ENCODE measurements around the gene CAPNS2.
"Not testable (repeated sequence)": the region's sequence is repeated elsewhere in the genome, so short reads cannot be mapped to it uniquely, and the experiment has no call there.

CAPNS2 gene

GRCh38 chr16:55569025-55569424 lies 2.5 kb downstream of the CAPNS2 start:
- DNase-seq, result no peak

- no peak for DNase-seq
Observed at GRCh38 chr16:55570159-55570558, 3.7 kb downstream of the CAPNS2 start.

GRCh38 chr16:55571191-55571897 lies 4.9 kb downstream of the CAPNS2 start:
- DNase-seq, result no peak

GRCh38 chr16:55572439-55572838 lies 6.0 kb downstream of the CAPNS2 start:
- no peak for DNase-seq

GRCh38 chr16:55574811-55575210 lies 8.3 kb downstream of the CAPNS2 start:
- DNase-seq, result no peak

GRCh38 chr16:55575496-55575895 lies 9.0 kb downstream of the CAPNS2 start:
- DNase-seq, result no peak

- no peak for DNase-seq
Observed at GRCh38 chr16:55576384-55576783, 9.9 kb downstream of the CAPNS2 start.

GRCh38 chr16:55577887-55578286 lies 11.4 kb downstream of the CAPNS2 start:
- DNase-seq, result no peak

- DNase-seq, result no peak
Observed at GRCh38 chr16:55585631-55586030, 19.1 kb downstream of the CAPNS2 start.

- no peak for DNase-seq
Observed at GRCh38 chr16:55588799-55589198, 22.3 kb downstream of the CAPNS2 start.

- no peak for DNase-seq
Observed at GRCh38 chr16:55592306-55592705, 25.8 kb downstream of the CAPNS2 start.

GRCh38 chr16:55597928-55598327 lies 31.4 kb downstream of the CAPNS2 start:
- no peak for DNase-seq

- DNase-seq, result no peak
Observed at GRCh38 chr16:55605754-55606336, 39.4 kb downstream of the CAPNS2 start.

GRCh38 chr16:55613613-55614335 lies 47.3 kb downstream of the CAPNS2 start:
- no peak for DNase-seq

- no peak for DNase-seq
Observed at GRCh38 chr16:55615071-55615470, 48.6 kb downstream of the CAPNS2 start.

- not testable (repeated sequence) for DNase-seq
Observed at GRCh38 chr16:55615670-55616069, 49.2 kb downstream of the CAPNS2 start.

Measured in stimulated activated CD4-positive, alpha-beta T cell treated with anti-CD3 and anti-CD28 coated beads, Interleukin-4, amount 100 ng/mL, for 1 hour (primary cell).